ENCODE measurements around the gene NRG3.
"Not testable (repeated sequence)": the region's sequence is repeated elsewhere in the genome, so short reads cannot be mapped to it uniquely, and the experiment has no call there.

GRCh38 chr10:82960421-82961060, 1085.5 kb downstream of the NRG3 start:
- TF ChIP-seq CTCF, POLR2A, EP300 (IDR thresholded peaks at IDR 0.05): not testable (repeated sequence)

Measured in ovary (tissue), 3 donors.